ENCODE measurements around the gene ASAP2.

Gene ASAP2

GRCh38 chr2:9269295-9269694 is 62.7 kb downstream of the ASAP2 start:
- no peak overlapping the region for H4K5ac ChIP-seq (ENCODE audit: low read length)
- DNase-seq = no peak
- no peak overlapping the region for H3K18ac ChIP-seq (ENCODE audit: low read length)
- no peak overlapping the region for H3K4me2 ChIP-seq (ENCODE audit: low read length)
- peaks cover 1% of the 10 kb centered on the region for H3K79me1 ChIP-seq (ENCODE audit: low read length)
- no peak overlapping the region for H4K8ac ChIP-seq (ENCODE audit: low read depth, low read length)
- no peak overlapping the region for H2BK15ac ChIP-seq (replicated peaks; ENCODE audit: low read depth)
- no peaks in the 10 kb centered on the region for H3K36me3 ChIP-seq (ENCODE audit: control insufficient read depth, insufficient read depth, low read length)
- H3K4me3 ChIP-seq (ENCODE audit: low read length) = no peak overlapping the region
- no peak overlapping the region for H3K4ac ChIP-seq (ENCODE audit: low read depth, low read length)
- H3K23ac ChIP-seq (ENCODE audit: low read length) = no peak overlapping the region
- no peaks in the 10 kb centered on the region for H3K4me1 ChIP-seq (ENCODE audit: control insufficient read depth, low read depth, low read length)
- H3K27me3 ChIP-seq (ENCODE audit: insufficient read depth, low read length, poor library complexity) = no peaks in the 10 kb centered on the region
- no peak overlapping the region for H2AK5ac ChIP-seq (ENCODE audit: low read length)
- H2BK5ac ChIP-seq (ENCODE audit: low read length) = no peak overlapping the region
- no CpG with 5 or more reads among the region's 10 CpGs for WGBS (ENCODE audit: extremely low coverage, insufficient coverage, low lambda C conversion rate)
- no peaks in the 10 kb centered on the region for H3K79me2 ChIP-seq (ENCODE audit: control insufficient read depth, insufficient read depth, low read length)
- H2BK120ac ChIP-seq (ENCODE audit: low read depth, low read length) = no peak overlapping the region
- H3K9ac ChIP-seq (ENCODE audit: low read length) = no peak overlapping the region
- H3K56ac ChIP-seq (ENCODE audit: low read length) = no peak overlapping the region
- no peak overlapping the region for H3K27ac ChIP-seq (ENCODE audit: low read depth, low read length)

- H3K4me3 ChIP-seq (ENCODE audit: low read length) = no peak overlapping the region
- H3K4me2 ChIP-seq (ENCODE audit: low read length) = no peak overlapping the region
- H4K5ac ChIP-seq (ENCODE audit: low read length) = no peak overlapping the region
- H3K79me1 ChIP-seq (ENCODE audit: low read length) = no peaks in the 10 kb centered on the region
- no peak overlapping the region for H3K23ac ChIP-seq (ENCODE audit: low read length)
- no peaks in the 10 kb centered on the region for H3K27me3 ChIP-seq (ENCODE audit: insufficient read depth, low read length, poor library complexity)
- H3K4ac ChIP-seq (ENCODE audit: low read depth, low read length) = no peak overlapping the region
- H2BK120ac ChIP-seq (ENCODE audit: low read depth, low read length) = no peak overlapping the region
- no CpG with 5 or more reads among the region's 8 CpGs for WGBS (ENCODE audit: extremely low coverage, insufficient coverage, low lambda C conversion rate)
- H3K56ac ChIP-seq (ENCODE audit: low read length) = no peak overlapping the region
- no peak overlapping the region for H2BK15ac ChIP-seq (replicated peaks; ENCODE audit: low read depth)
- H3K27ac ChIP-seq (ENCODE audit: low read depth, low read length) = no peak overlapping the region
- no peak overlapping the region for H3K18ac ChIP-seq (ENCODE audit: low read length)
- H3K9ac ChIP-seq (ENCODE audit: low read length) = no peak overlapping the region
- H3K79me2 ChIP-seq (ENCODE audit: control insufficient read depth, insufficient read depth, low read length) = no peaks in the 10 kb centered on the region
- no peak for DNase-seq
- H3K4me1 ChIP-seq (ENCODE audit: control insufficient read depth, low read depth, low read length) = no peaks in the 10 kb centered on the region
- H3K36me3 ChIP-seq (ENCODE audit: control insufficient read depth, insufficient read depth, low read length) = no peaks in the 10 kb centered on the region
- H2AK5ac ChIP-seq (ENCODE audit: low read length) = no peak overlapping the region
- peak overlapping the region; percentile 70 for H4K8ac ChIP-seq (ENCODE audit: low read depth, low read length)
- no peak overlapping the region for H2BK5ac ChIP-seq (ENCODE audit: low read length)
Observed at GRCh38 chr2:9269695-9270360, 63.2 kb downstream of the ASAP2 start.

- H3K4me2 ChIP-seq (ENCODE audit: low read length) = no peak overlapping the region
Observed at GRCh38 chr2:9271091-9271490, 64.5 kb downstream of the ASAP2 start.

GRCh38 chr2:9271691-9272090 is 65.1 kb downstream of the ASAP2 start:
- no peak overlapping the region for H3K4me3 ChIP-seq (ENCODE audit: low read length)
- H3K27ac ChIP-seq (ENCODE audit: low read depth, low read length) = no peak overlapping the region
- no peak overlapping the region for H2AK5ac ChIP-seq (ENCODE audit: low read length)
- no peaks in the 10 kb centered on the region for H3K79me1 ChIP-seq (ENCODE audit: low read length)
- DNase-seq = no peak
- no peak overlapping the region for H2BK5ac ChIP-seq (ENCODE audit: low read length)
- H3K4me1 ChIP-seq (ENCODE audit: control insufficient read depth, low read depth, low read length) = no peaks in the 10 kb centered on the region
- no peaks in the 10 kb centered on the region for H3K79me2 ChIP-seq (ENCODE audit: control insufficient read depth, insufficient read depth, low read length)
- no peak overlapping the region for H3K4ac ChIP-seq (ENCODE audit: low read depth, low read length)
- H4K8ac ChIP-seq (ENCODE audit: low read depth, low read length) = no peak overlapping the region
- no CpG with 5 or more reads among the region's 5 CpGs for WGBS (ENCODE audit: extremely low coverage, insufficient coverage, low lambda C conversion rate)
- no peak overlapping the region for H3K56ac ChIP-seq (ENCODE audit: low read length)
- no peak overlapping the region for H2BK15ac ChIP-seq (replicated peaks; ENCODE audit: low read depth)
- no peak overlapping the region for H4K5ac ChIP-seq (ENCODE audit: low read length)
- no peaks in the 10 kb centered on the region for H3K27me3 ChIP-seq (ENCODE audit: insufficient read depth, low read length, poor library complexity)
- H3K18ac ChIP-seq (ENCODE audit: low read length) = no peak overlapping the region
- H3K9ac ChIP-seq (ENCODE audit: low read length) = no peak overlapping the region
- no peak overlapping the region for H3K23ac ChIP-seq (ENCODE audit: low read length)
- H2BK120ac ChIP-seq (ENCODE audit: low read depth, low read length) = no peak overlapping the region
- H3K4me2 ChIP-seq (ENCODE audit: low read length) = no peak overlapping the region
- H3K36me3 ChIP-seq (ENCODE audit: control insufficient read depth, insufficient read depth, low read length) = no peaks in the 10 kb centered on the region

More at GRCh38 chr2:9271091-9271490, 64.5 kb downstream of the ASAP2 start:
- Histone ChIP-seq H2BK5ac (ENCODE audit: low read length) (no peak overlapping the region), H2BK15ac (replicated peaks; ENCODE audit: low read depth) (no peak overlapping the region), H3K27me3 (ENCODE audit: insufficient read depth, low read length, poor library complexity) (no peaks in the 10 kb centered on the region), H3K79me1 (ENCODE audit: low read length) (no peaks in the 10 kb centered on the region), H3K4me3 (ENCODE audit: low read length) (no peak overlapping the region), H3K18ac (ENCODE audit: low read length) (no peak overlapping the region), H3K4ac (ENCODE audit: low read depth, low read length) (no peak overlapping the region), H4K8ac (ENCODE audit: low read depth, low read length) (no peak overlapping the region), H3K56ac (ENCODE audit: low read length) (no peak overlapping the region), H2BK120ac (ENCODE audit: low read depth, low read length) (no peak overlapping the region), H3K9ac (ENCODE audit: low read length) (no peak overlapping the region), H3K23ac (ENCODE audit: low read length) (no peak overlapping the region), H3K4me1 (ENCODE audit: control insufficient read depth, low read depth, low read length) (no peaks in the 10 kb centered on the region), H3K79me2 (ENCODE audit: control insufficient read depth, insufficient read depth, low read length) (no peaks in the 10 kb centered on the region), H4K5ac (ENCODE audit: low read length) (no peak overlapping the region), H3K36me3 (ENCODE audit: control insufficient read depth, insufficient read depth, low read length) (no peaks in the 10 kb centered on the region), H3K27ac (ENCODE audit: low read depth, low read length) (no peak overlapping the region), H2AK5ac (ENCODE audit: low read length) (no peak overlapping the region)
- no CpG with 5 or more reads among the region's 5 CpGs for WGBS (ENCODE audit: extremely low coverage, insufficient coverage, low lambda C conversion rate)
- no peak for DNase-seq

GRCh38 chr2:9273486-9274130 is 67.0 kb downstream of the ASAP2 start:
- no peak overlapping the region for H4K8ac ChIP-seq (ENCODE audit: low read depth, low read length)
- no peak for DNase-seq
- no peak overlapping the region for H3K4me3 ChIP-seq (ENCODE audit: low read length)
- H3K27me3 ChIP-seq (ENCODE audit: insufficient read depth, low read length, poor library complexity) = no peaks in the 10 kb centered on the region
- H4K5ac ChIP-seq (ENCODE audit: low read length) = no peak overlapping the region
- H2BK120ac ChIP-seq (ENCODE audit: low read depth, low read length) = no peak overlapping the region
- H2BK15ac ChIP-seq (replicated peaks; ENCODE audit: low read depth) = no peak overlapping the region
- no CpG with 5 or more reads among the region's 5 CpGs for WGBS (ENCODE audit: extremely low coverage, insufficient coverage, low lambda C conversion rate)
- H3K79me1 ChIP-seq (ENCODE audit: low read length) = no peaks in the 10 kb centered on the region
- no peak overlapping the region for H2AK5ac ChIP-seq (ENCODE audit: low read length)
- H3K23ac ChIP-seq (ENCODE audit: low read length) = no peak overlapping the region
- no peak overlapping the region for H3K4me2 ChIP-seq (ENCODE audit: low read length)
- no peak overlapping the region for H2BK5ac ChIP-seq (ENCODE audit: low read length)
- H3K56ac ChIP-seq (ENCODE audit: low read length) = no peak overlapping the region
- H3K18ac ChIP-seq (ENCODE audit: low read length) = no peak overlapping the region
- no peak overlapping the region for H3K4ac ChIP-seq (ENCODE audit: low read depth, low read length)
- H3K79me2 ChIP-seq (ENCODE audit: control insufficient read depth, insufficient read depth, low read length) = no peaks in the 10 kb centered on the region
- H3K9ac ChIP-seq (ENCODE audit: low read length) = no peak overlapping the region
- no peaks in the 10 kb centered on the region for H3K4me1 ChIP-seq (ENCODE audit: control insufficient read depth, low read depth, low read length)
- H3K27ac ChIP-seq (ENCODE audit: low read depth, low read length) = no peak overlapping the region
- no peaks in the 10 kb centered on the region for H3K36me3 ChIP-seq (ENCODE audit: control insufficient read depth, insufficient read depth, low read length)

All from mesendoderm (in vitro differentiated cells).